ENCODE measurements around the gene PTPN5.

DNA sequence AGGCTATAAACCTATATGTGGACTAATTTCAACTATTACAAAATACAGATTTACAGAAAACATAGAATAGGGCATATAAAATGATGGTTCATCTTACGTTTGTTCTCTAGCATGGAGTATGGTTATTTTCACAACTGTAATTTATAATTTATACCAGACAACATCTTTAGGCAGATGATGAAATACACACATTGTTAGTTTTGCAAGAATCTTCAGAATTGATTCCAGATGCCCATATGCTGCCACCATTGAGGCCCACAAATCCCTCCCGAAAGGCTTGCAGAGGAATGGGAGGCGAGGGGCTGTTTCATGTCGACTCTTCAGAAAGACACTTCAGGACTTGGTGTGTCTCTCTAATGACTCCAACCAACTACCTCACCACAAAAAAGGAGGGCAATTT lies 6.2 kb downstream of the PTPN5 start:
- TF ChIP-seq, protein P1, sequence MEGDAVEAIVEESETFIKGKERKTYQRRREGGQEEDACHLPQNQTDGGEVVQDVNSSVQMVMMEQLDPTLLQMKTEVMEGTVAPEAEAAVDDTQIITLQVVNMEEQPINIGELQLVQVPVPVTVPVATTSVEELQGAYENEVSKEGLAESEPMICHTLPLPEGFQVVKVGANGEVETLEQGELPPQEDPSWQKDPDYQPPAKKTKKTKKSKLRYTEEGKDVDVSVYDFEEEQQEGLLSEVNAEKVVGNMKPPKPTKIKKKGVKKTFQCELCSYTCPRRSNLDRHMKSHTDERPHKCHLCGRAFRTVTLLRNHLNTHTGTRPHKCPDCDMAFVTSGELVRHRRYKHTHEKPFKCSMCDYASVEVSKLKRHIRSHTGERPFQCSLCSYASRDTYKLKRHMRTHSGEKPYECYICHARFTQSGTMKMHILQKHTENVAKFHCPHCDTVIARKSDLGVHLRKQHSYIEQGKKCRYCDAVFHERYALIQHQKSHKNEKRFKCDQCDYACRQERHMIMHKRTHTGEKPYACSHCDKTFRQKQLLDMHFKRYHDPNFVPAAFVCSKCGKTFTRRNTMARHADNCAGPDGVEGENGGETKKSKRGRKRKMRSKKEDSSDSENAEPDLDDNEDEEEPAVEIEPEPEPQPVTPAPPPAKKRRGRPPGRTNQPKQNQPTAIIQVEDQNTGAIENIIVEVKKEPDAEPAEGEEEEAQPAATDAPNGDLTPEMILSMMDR (IDR thresholded peaks at IDR 0.05; ENCODE audit: low read depth, low read length, missing input control) = no peak
- TF ChIP-seq, protein P2, sequence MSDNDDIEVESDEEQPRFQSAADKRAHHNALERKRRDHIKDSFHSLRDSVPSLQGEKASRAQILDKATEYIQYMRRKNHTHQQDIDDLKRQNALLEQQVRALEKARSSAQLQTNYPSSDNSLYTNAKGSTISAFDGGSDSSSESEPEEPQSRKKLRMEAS (IDR thresholded peaks at IDR 0.05) = no peak
- no peak for TF ChIP-seq EGR1 (IDR thresholded peaks at IDR 0.05; ENCODE audit: low read depth in 2 of 2)
- TF ChIP-seq TAF1 (conservative IDR thresholded peaks at IDR 0.05) = no peak
- TF ChIP-seq SP1 (IDR thresholded peaks at IDR 0.05) = no peak
